Measurements from ENCODE around the gene PNMA1.

GRCh38 chr14:73729556-73730265, 15.5 kb upstream of the PNMA1 start:
- TF ChIP-seq POLR2A (IDR thresholded peaks at IDR 0.05) (no peak), CTCF (IDR thresholded peaks at IDR 0.05) (no peak)
